ENCODE data around the gene COPE. TPM values are rescaled to one million over a fixed set of nuclear protein-coding genes. Genes with fewer than 3 reads are reported as not detected.

Gene COPE
- total RNA-seq, 4 donors from 2014 or later: 173 to 238 (median 197) TPM

DNA sequence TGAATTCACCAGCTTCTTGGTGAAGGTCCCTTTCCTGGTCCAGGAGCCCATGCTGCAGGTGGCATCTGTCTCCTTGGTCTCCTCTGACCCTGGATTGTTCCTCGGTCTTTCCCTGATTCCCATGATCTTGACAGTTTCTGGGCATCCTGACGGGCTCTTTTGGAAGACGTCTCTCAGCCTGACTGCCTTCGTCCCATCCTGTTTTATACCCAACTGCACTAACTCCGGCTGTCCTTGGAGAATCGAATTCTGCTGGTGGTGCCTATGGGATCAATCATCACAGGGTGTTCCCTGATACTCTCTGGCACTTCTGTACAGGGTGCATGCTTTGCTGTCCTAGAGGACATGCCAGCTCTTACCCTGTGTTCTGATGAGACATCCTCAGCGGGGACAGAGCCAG, 42.3 kb downstream of the COPE start:
- TF ChIP-seq, protein P1, sequence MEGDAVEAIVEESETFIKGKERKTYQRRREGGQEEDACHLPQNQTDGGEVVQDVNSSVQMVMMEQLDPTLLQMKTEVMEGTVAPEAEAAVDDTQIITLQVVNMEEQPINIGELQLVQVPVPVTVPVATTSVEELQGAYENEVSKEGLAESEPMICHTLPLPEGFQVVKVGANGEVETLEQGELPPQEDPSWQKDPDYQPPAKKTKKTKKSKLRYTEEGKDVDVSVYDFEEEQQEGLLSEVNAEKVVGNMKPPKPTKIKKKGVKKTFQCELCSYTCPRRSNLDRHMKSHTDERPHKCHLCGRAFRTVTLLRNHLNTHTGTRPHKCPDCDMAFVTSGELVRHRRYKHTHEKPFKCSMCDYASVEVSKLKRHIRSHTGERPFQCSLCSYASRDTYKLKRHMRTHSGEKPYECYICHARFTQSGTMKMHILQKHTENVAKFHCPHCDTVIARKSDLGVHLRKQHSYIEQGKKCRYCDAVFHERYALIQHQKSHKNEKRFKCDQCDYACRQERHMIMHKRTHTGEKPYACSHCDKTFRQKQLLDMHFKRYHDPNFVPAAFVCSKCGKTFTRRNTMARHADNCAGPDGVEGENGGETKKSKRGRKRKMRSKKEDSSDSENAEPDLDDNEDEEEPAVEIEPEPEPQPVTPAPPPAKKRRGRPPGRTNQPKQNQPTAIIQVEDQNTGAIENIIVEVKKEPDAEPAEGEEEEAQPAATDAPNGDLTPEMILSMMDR (IDR thresholded peaks at IDR 0.05): no peak
- TF ChIP-seq POLR2A (IDR thresholded peaks at IDR 0.05): no peak
- intact Hi-C loops (cut with DNase I; ENCODE audit: low total_unique reads): no loop called here
- 96 to 98% methylated on average over 6 to 7 of the region's 7 CpGs for WGBS, 2 donors
- H3K4me3 ChIP-seq (ENCODE audit: low read depth, poor library complexity, severe bottlenecking): no peak overlapping the region
- DNase-seq (ENCODE audit: low spot score in 2 of 2): no peak

DNA sequence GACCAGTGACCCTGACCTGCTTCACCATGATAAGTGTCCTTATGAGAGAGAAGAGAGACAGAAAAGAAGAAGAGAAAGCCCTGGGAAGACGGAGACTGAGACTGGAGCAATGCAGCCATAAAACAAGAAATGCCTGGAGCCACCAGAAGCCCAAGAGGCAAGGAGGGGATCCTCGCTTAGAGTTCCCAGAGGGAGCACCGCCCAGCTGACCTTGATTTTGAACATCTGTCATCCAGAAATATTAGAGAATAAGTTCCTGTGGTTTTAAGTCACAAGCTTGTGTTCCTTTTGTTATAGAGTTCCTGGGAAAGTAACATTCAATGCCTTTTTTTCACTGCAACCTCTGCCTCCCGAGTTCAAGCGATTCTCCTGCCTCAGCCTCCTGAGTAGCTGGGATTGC, 43.5 kb downstream of the COPE start:
- no peak overlapping the region for H3K4me3 ChIP-seq (ENCODE audit: low read depth, poor library complexity, severe bottlenecking)
- no peak for DNase-seq (ENCODE audit: low spot score in 2 of 2)
- 64 to 71% methylated on average over 5 of the region's 5 CpGs for WGBS, 2 donors
- intact Hi-C loops (cut with DNase I; ENCODE audit: low total_unique reads): no loop called here
- no peak for TF ChIP-seq POLR2A (IDR thresholded peaks at IDR 0.05)
- TF ChIP-seq, protein P1 (IDR thresholded peaks at IDR 0.05): no peak

DNA sequence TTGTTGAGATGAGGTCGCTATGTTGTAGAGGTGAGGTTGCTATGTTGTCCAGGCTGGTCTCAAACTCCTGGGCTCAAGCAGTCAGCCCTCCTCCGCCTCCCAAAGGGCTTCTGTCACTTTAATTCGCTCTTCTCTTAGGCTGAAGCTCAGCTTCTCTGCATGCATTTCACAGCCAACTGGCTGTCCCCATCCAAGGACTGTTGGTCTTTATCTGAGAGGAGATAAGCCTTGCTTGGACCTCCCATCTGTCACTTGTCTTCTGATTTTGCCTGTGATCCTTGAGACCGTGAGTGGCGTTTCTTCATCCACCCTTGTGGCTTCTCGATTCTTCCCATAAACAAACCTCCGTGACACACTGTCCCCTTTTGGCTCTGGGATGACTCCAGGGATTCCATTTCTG, 47.6 kb downstream of the COPE start:
- WGBS, 2 donors: 76 to 80% methylated on average over 7 of the region's 7 CpGs
- H3K4me3 ChIP-seq (ENCODE audit: low read depth, poor library complexity, severe bottlenecking): no peak overlapping the region
- no peak for TF ChIP-seq POLR2A (IDR thresholded peaks at IDR 0.05)
- TF ChIP-seq, protein P1 (IDR thresholded peaks at IDR 0.05): no peak
- DNase-seq (ENCODE audit: low spot score in 2 of 2): no peak
- intact Hi-C loops (cut with DNase I; ENCODE audit: low total_unique reads): no loop called here

DNA sequence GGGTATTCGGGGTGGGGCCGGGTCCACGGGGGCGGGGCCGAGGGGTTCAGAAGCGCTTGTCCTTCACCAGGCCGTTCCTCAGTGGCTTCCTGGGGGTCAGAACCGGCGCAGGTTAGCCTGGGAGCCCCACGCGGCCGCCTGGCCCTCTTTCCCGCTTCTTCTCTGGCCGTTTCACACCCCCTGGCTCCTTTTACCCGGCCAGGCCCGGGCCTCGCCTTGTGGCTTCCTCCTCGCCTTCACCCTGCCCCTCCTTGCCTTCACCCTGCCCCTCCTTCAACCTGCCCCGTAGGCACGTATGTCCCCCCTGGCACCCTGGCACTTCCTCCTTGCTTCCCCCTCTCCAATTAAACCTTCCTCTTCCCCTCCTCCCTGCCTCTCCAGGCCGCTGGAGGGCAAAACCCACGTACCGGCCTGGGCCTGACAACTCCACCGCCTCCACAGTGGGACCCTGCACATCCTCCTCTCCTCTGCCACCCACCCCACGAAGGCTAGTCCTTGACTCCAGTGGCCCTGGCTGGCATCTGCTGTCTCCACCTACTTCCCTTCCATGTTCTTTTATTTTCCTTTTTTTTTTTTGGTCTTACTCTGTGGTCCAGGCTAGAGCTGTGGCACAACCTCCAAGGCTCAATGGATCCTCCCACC, 48.5 kb downstream of the COPE start:
- DNase-seq (ENCODE audit: low spot score in 2 of 2): no peak
- WGBS, 2 donors: 35 to 45% methylated on average over 25 of the region's 25 CpGs
- no peak for TF ChIP-seq POLR2A (IDR thresholded peaks at IDR 0.05)
- TF ChIP-seq, protein P1 (IDR thresholded peaks at IDR 0.05): no peak
- H3K4me3 ChIP-seq (ENCODE audit: low read depth, poor library complexity, severe bottlenecking): no peak overlapping the region
- intact Hi-C loops (cut with DNase I; ENCODE audit: low total_unique reads): no loop called here

DNA sequence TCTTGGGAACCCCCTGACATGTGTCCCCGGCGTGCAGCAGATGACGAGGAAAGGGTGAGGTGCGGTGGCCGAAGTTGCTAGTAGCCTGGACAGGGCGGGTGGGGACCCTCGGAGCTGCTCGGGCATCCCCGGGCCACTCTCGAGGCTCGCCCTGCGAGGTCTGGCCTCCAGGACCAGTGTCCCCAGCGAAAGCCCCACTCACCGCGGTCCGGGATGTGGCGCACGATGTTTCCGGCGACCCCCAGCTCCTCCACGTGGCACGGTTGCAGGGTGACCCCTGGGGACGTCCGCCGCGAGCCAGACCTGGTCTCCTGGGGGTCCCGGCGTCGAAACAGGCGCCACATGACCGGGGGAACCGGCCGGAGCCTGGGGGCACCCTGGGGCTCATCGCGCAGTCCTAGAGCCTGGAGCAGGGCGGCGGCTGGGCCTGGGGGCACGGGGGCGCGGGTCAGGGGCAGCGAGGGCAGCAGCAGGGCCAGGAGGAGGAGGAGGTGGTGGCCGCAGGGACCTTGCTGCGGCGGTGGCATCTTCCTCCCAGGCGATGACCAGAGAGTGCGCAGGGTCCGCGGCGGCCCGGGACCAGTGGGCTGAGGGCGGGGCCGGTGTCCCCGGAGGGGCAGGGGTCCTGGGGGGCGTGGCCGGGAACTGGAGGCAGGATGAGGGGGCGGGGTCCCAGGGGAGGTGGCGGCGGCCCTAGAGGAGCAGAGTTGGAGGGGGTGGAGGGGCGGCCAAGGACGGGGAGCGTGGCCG, 49.2 kb downstream of the COPE start:
- TF ChIP-seq, protein P1 (IDR thresholded peaks at IDR 0.05): no peak
- TF ChIP-seq POLR2A (IDR thresholded peaks at IDR 0.05): no peak
- no peak overlapping the region for H3K4me3 ChIP-seq (ENCODE audit: low read depth, poor library complexity, severe bottlenecking)
- no peak for DNase-seq (ENCODE audit: low spot score in 2 of 2)
- intact Hi-C loops (cut with DNase I; ENCODE audit: low total_unique reads): no loop called here
- 22 to 48% methylated on average over 9 to 24 of the region's 62 CpGs for WGBS, 2 donors

All from lower leg skin (tissue), 4 donors.